Liver (tissue), 9 donors: ENCODE results near the gene MYO3B. TPM values are rescaled to one million over a fixed set of nuclear protein-coding genes. Genes with fewer than 3 reads are reported as not detected.

Source experiments
- DNase-seq: peaks from one replicate; pipeline ENCODE4 v3.0.0-alpha.2; 2017; ENCODE audit warnings: low spot score
- H3K27ac ChIP-seq, 2 donors: one replicate each; pipeline ENCODE4 v1.7.0; 2013; ENCODE audit warnings: inconsistent platforms in 2 of 2, low read length in 2 of 2, control low read depth in 1 of 2, low read depth in 1 of 2, mild to moderate bottlenecking in 1 of 2
- H3K27me3 ChIP-seq, 4 donors: one replicate each; pipeline versions ENCODE4 v1.6.1 to v1.7.0; 2013; ENCODE audit warnings: low read length in 3 of 4, inconsistent platforms in 1 of 4, mild to moderate bottlenecking in 1 of 4, moderate library complexity in 1 of 4; ENCODE audit not compliant: control insufficient read depth in 4 of 4, insufficient read depth in 4 of 4
- H3K36me3 ChIP-seq, 4 donors: one replicate each; pipeline versions ENCODE4 v1.6.1 to v1.7.0; 2013; ENCODE audit warnings: low read length in 3 of 4, mild to moderate bottlenecking in 3 of 4, low read depth in 1 of 4, moderate library complexity in 1 of 4; ENCODE audit not compliant: control insufficient read depth in 4 of 4, insufficient read depth in 3 of 4
- H3K4me1 ChIP-seq, 4 donors: one replicate each; pipeline versions ENCODE4 v1.6.1 to v1.7.0; 2013; ENCODE audit warnings: low read length in 3 of 4, mild to moderate bottlenecking in 3 of 4, moderate library complexity in 1 of 4; ENCODE audit not compliant: control insufficient read depth in 4 of 4, insufficient read depth in 4 of 4
- H3K4me3 ChIP-seq, 3 donors: one replicate each; pipeline versions ENCODE4 v1.6.1 to v1.7.0; 2013; ENCODE audit warnings: low read length in 3 of 3, control low read depth in 1 of 3, low read depth in 1 of 3, mild to moderate bottlenecking in 1 of 3
- H3K9ac ChIP-seq, 2 donors: one replicate each; pipeline ENCODE4 v1.7.0; 2013; ENCODE audit warnings: low read length in 2 of 2, mild to moderate bottlenecking in 2 of 2, moderate library complexity in 2 of 2, control low read depth in 1 of 2, low read depth in 1 of 2
- H3K9me3 ChIP-seq, 4 donors: one replicate each; pipeline versions ENCODE4 v1.6.1 to v1.7.0; 2013; ENCODE audit warnings: low read length in 3 of 4; ENCODE audit not compliant: control insufficient read depth in 4 of 4
- ATF3 ChIP-seq: IDR thresholded peaks from 2 replicates; pipeline ENCODE4 v1.6.1; 2016; ENCODE audit warnings: antibody characterized with exemption
- CTCF ChIP-seq: fragments of 150-350 bp; IDR thresholded peaks from 2 replicates; pipeline ENCODE4 v1.5.1; 2017; ENCODE audit warnings: improper control_type of control experiment, low read depth, low read length; ENCODE audit not compliant: missing input control
- EGR1 ChIP-seq, 2 donors: IDR thresholded peaks; 2 replicates each; pipeline ENCODE4 v1.6.1; 2016 to 2018; ENCODE audit warnings: antibody characterized with exemption in 2 of 2, low read depth in 2 of 2
- FOXA1 ChIP-seq: IDR thresholded peaks from 2 replicates; pipeline ENCODE4 v1.6.1; 2016; ENCODE audit warnings: antibody characterized with exemption
- FOXA2 ChIP-seq: IDR thresholded peaks from 2 replicates; pipeline ENCODE4 v1.6.1; 2016; ENCODE audit warnings: antibody characterized with exemption
- GABPA ChIP-seq, 2 donors: IDR thresholded peaks in 1 of 2; conservative IDR thresholded peaks in 1 of 2; 2 replicates each; pipeline ENCODE4 v1.6.1; 2016; ENCODE audit warnings: antibody characterized with exemption in 2 of 2, mild to moderate bottlenecking in 1 of 2, moderate library complexity in 1 of 2
- HNF4A ChIP-seq, 2 donors: conservative IDR thresholded peaks; 2 replicates each; pipeline ENCODE4 v1.6.1; 2016; ENCODE audit warnings: antibody characterized with exemption in 2 of 2, mild to moderate bottlenecking in 2 of 2
- HNF4G ChIP-seq: IDR thresholded peaks from 2 replicates; pipeline ENCODE4 v1.6.1; 2016; ENCODE audit warnings: antibody characterized with exemption
- JUND ChIP-seq, 2 donors: IDR thresholded peaks; 2 replicates each; pipeline ENCODE4 v1.6.1; 2016; ENCODE audit warnings: antibody characterized with exemption in 2 of 2
- MAX ChIP-seq: IDR thresholded peaks from 2 replicates; pipeline ENCODE4 v1.6.1; 2016; ENCODE audit warnings: antibody characterized with exemption
- NR2F2 ChIP-seq: IDR thresholded peaks from 2 replicates; pipeline ENCODE4 v1.6.1; 2016; ENCODE audit warnings: antibody characterized with exemption
- RAD21 ChIP-seq, 2 donors: IDR thresholded peaks; 2 replicates each; pipeline ENCODE4 v1.6.1; 2016; ENCODE audit warnings: antibody characterized with exemption in 2 of 2, mild to moderate bottlenecking in 2 of 2
- REST ChIP-seq: IDR thresholded peaks from 2 replicates; pipeline ENCODE4 v1.6.1; 2016; ENCODE audit warnings: antibody characterized with exemption, mild to moderate bottlenecking
- RXRA ChIP-seq, 2 donors: IDR thresholded peaks; 2 replicates each; pipeline ENCODE4 v1.6.1; 2017 to 2018; ENCODE audit warnings: antibody characterized with exemption in 2 of 2, mild to moderate bottlenecking in 1 of 2
- SP1 ChIP-seq: IDR thresholded peaks from 2 replicates; pipeline ENCODE4 v1.6.1; 2018; ENCODE audit warnings: antibody characterized with exemption, mild to moderate bottlenecking
- TAF1 ChIP-seq: conservative IDR thresholded peaks from 2 replicates; pipeline ENCODE4 v1.6.1; 2016; ENCODE audit warnings: antibody characterized with exemption, mild to moderate bottlenecking
- YY1 ChIP-seq: IDR thresholded peaks from 2 replicates; pipeline ENCODE4 v1.6.1; 2016; ENCODE audit warnings: antibody characterized with exemption, mild to moderate bottlenecking
- ZBTB33 ChIP-seq: IDR thresholded peaks from 2 replicates; pipeline ENCODE4 v1.6.1; 2016; ENCODE audit warnings: antibody characterized with exemption
- WGBS: extraction: QIAGEN DNeasy Blood & Tissue Kit; methylation state at CpG from one replicate; pipeline ENCODE4 v1.1.7; 2013; 5-methylcytosine and 5-hydroxymethylcytosine counted together
- polyA plus RNA-seq, 2 donors: library from polyadenylated mRNA; stranded (reverse) in 1 of 2; unstranded in 1 of 2; fragments of 200-250 nt in 1 of 2; fragments of >200 nt in 1 of 2; fragmentation: Nextera tagmentation in 1 of 2; extraction: Ambion mirVana in 1 of 2; gene quantifications; one replicate each; pipeline versions ENCODE4 v1.2.1 to v1.2.3, GENCODE V29; 2013 to 2015
- total RNA-seq, 2 donors: library from RNA; depleted of rRNA; stranded (reverse); fragments of >200 nt; gene quantifications; one replicate each; pipeline ENCODE4 v1.2.3, GENCODE V29; 2014
- donor health status: healthy.
- donor health status: healthy.
- donor health status: healthy.
- donor health status: healthy.
- donor health status: healthy.

The MYO3B gene
- total and polyA plus RNA-seq, 4 donors, result under 0.01 to 0.05 TPM; not detected in 2

- WGBS, result 57% methylated on average over 3 of the region's 3 CpGs
- H3K27me3 ChIP-seq, result peaks cover 0 to 9% (median 0%) of the 10 kb centered on the region in 4 donors
- TF ChIP-seq HNF4G (no peak), NR2F2 (no peak), RXRA (IDR thresholded peaks at IDR 0.05) (no peak), MAX (no peak), ATF3 (no peak), SP1 (no peak), GABPA (IDR thresholded peaks at IDR 0.05 in 1 of 2, conservative IDR thresholded peaks at IDR 0.05 in 1 of 2) (no peak), RAD21 (IDR thresholded peaks at IDR 0.05) (no peak), TAF1 (no peak), HNF4A (conservative IDR thresholded peaks at IDR 0.05) (no peak), FOXA1 (no peak), JUND (IDR thresholded peaks at IDR 0.05) (no peak), ZBTB33 (no peak), EGR1 (IDR thresholded peaks at IDR 0.05; ENCODE audit: low read depth in 2 of 2) (no peak), CTCF (no peak), YY1 (no peak), REST (no peak), FOXA2 (no peak)
- H3K36me3 ChIP-seq, result no peaks in the 10 kb centered on the region
- H3K9me3 ChIP-seq, result no peaks in the 10 kb centered on the region
- no peak overlapping the region for H3K27ac ChIP-seq
- no peaks in the 10 kb centered on the region for H3K4me1 ChIP-seq
- H3K9ac ChIP-seq, result no peak overlapping the region
- H3K4me3 ChIP-seq, result no peak overlapping the region
- DNase-seq, result no peak
Measured at GRCh38 chr2:170365686-170366085, 187.7 kb downstream of the MYO3B start.
